Activated CD4-positive, alpha-beta T cell treated with anti-CD3 and anti-CD28 coated beads, Interleukin-2, Interleukin-4, amounts not matched to agents 100 ng/mL and 50 ng/mL, durations not matched to agents 16 hours and 8 hours (primary cell): Measurements from ENCODE around the gene P4HA2.

Source experiments
- DNase-seq: peaks from one replicate; pipeline ENCODE4 v3.0.0-alpha.2; 2020; ENCODE audit warnings: low spot score

P4HA2 gene

GRCh38 chr5:132223861-132224260, 3.8 kb downstream of the P4HA2 start:
- DNase-seq: no peak

- no peak for DNase-seq
Measured at GRCh38 chr5:132222649-132223038, 5.0 kb downstream of the P4HA2 start.

- no peak for DNase-seq
Measured at GRCh38 chr5:132221781-132222648, 5.6 kb downstream of the P4HA2 start.

GRCh38 chr5:132220491-132220890, 7.2 kb downstream of the P4HA2 start:
- no peak for DNase-seq

GRCh38 chr5:132219981-132220380, 7.7 kb downstream of the P4HA2 start:
- no peak for DNase-seq

GRCh38 chr5:132219289-132219970, 8.2 kb downstream of the P4HA2 start:
- no peak for DNase-seq

GRCh38 chr5:132218321-132218720, 9.3 kb downstream of the P4HA2 start:
- no peak for DNase-seq

- DNase-seq: no peak
Measured at GRCh38 chr5:132215329-132215728, 12.3 kb downstream of the P4HA2 start.

- DNase-seq: no peak
Measured at GRCh38 chr5:132214491-132214890, 13.2 kb downstream of the P4HA2 start.

GRCh38 chr5:132213666-132214065, 14.0 kb downstream of the P4HA2 start:
- DNase-seq: no peak

GRCh38 chr5:132211787-132212186, 15.9 kb downstream of the P4HA2 start:
- no peak for DNase-seq

GRCh38 chr5:132210944-132211343, 16.7 kb downstream of the P4HA2 start:
- DNase-seq: no peak

- no peak for DNase-seq
Measured at GRCh38 chr5:132209901-132210545, 17.6 kb downstream of the P4HA2 start.

GRCh38 chr5:132209131-132209530, 18.5 kb downstream of the P4HA2 start:
- no peak for DNase-seq

GRCh38 chr5:132207778-132208177, 19.9 kb downstream of the P4HA2 start:
- DNase-seq: no peak

GRCh38 chr5:132206782-132207181, 20.9 kb downstream of the P4HA2 start:
- no peak for DNase-seq

GRCh38 chr5:132205385-132206125, 22.1 kb downstream of the P4HA2 start:
- DNase-seq: no peak

GRCh38 chr5:132204371-132205135, 23.1 kb downstream of the P4HA2 start:
- no peak for DNase-seq

GRCh38 chr5:132203916-132204315, 23.7 kb downstream of the P4HA2 start:
- DNase-seq: no peak

GRCh38 chr5:132203464-132203818, 24.2 kb downstream of the P4HA2 start:
- no peak for DNase-seq

- DNase-seq: no peak
Measured at GRCh38 chr5:132202711-132203463, 24.8 kb downstream of the P4HA2 start.
